Activated CD8-positive, alpha-beta T cell treated with anti-CD3 and anti-CD28 coated beads, Interleukin-2, amount 10 ng/mL, durations not matched to agents 7 days and 5 days (primary cell): ENCODE data around the gene LHCGR. TPM values are rescaled to one million over a fixed set of nuclear protein-coding genes. Genes with fewer than 3 reads are reported as not detected.

Experiments used
- ATAC-seq: fragments of 150-1000 bp; cut with Tn5 transposase; one replicate; pipeline ENCODE4 v1.10.0; 2021; ENCODE audit warnings: moderate library complexity
- CTCF ChIA-PET: fragments of 350-600 bp; sonication (Branson Sonifier 250); formaldehyde crosslinking; loops from one replicate; lab custom pipeline; 2021; ENCODE audit warnings: antibody characterized with exemption; lab: Charles Lee
- POLR2A ChIA-PET: fragments of 350-600 bp; sonication (Branson Sonifier 250); formaldehyde crosslinking; loops from one replicate; lab custom pipeline; 2021; ENCODE audit warnings: antibody characterized with exemption; lab: Charles Lee
- DNase-seq: peaks from one replicate; pipeline ENCODE4 v3.0.0-alpha.2; 2020
- H3K27ac Mint-ChIP-seq: one replicate; pipeline ENCODE4 v1.8.0; 2021; ENCODE audit warnings: mild to moderate bottlenecking, mixed read lengths
- H3K27me3 Mint-ChIP-seq: one replicate; pipeline ENCODE4 v1.8.0; 2021; ENCODE audit warnings: low read depth, mixed read lengths
- H3K36me3 Mint-ChIP-seq: one replicate; pipeline ENCODE4 v1.8.0; 2021; ENCODE audit warnings: low read depth, mixed read lengths
- H3K4me1 Mint-ChIP-seq: one replicate; pipeline ENCODE4 v1.8.0; 2021; ENCODE audit warnings: low read depth, mixed read lengths
- H3K4me3 Mint-ChIP-seq: one replicate; pipeline ENCODE4 v1.8.0; 2021; ENCODE audit warnings: mild to moderate bottlenecking, mixed read lengths
- H3K9me3 Mint-ChIP-seq: one replicate; pipeline ENCODE4 v1.8.0; 2022; ENCODE audit warnings: mixed read lengths; ENCODE audit not compliant: insufficient read depth
- total RNA-seq, 2 experiments: library from RNA; stranded (reverse); gene quantifications; one replicate each; pipeline ENCODE4 v1.2.3, GENCODE V29; 2021

LHCGR gene
- total RNA-seq, 2 experiments from 2014 or later = not detected

- Mint-ChIP-seq H3K4me1 (no peaks in the 10 kb centered on the region), H3K27ac (no peak overlapping the region), H3K27me3 (peaks cover 4% of the 10 kb centered on the region), H3K9me3 (no peaks in the 10 kb centered on the region), H3K4me3 (no peak overlapping the region), H3K36me3 (no peaks in the 10 kb centered on the region)
- DNase-seq (no peak), ATAC-seq (no peak)
- POLR2A ChIA-PET = no interaction called here
- CTCF ChIA-PET = no interaction called here
Observed at GRCh38 chr2:48736251-48736650, 19.3 kb downstream of the LHCGR start.

GRCh38 chr2:48734576-48735303 lies 20.8 kb downstream of the LHCGR start:
- Mint-ChIP-seq H3K4me3 (no peak overlapping the region), H3K27me3 (peaks cover 4% of the 10 kb centered on the region), H3K27ac (no peak overlapping the region), H3K36me3 (no peaks in the 10 kb centered on the region), H3K4me1 (no peaks in the 10 kb centered on the region), H3K9me3 (no peaks in the 10 kb centered on the region)
- DNase-seq (no peak), ATAC-seq (no peak)
- CTCF ChIA-PET = no interaction called here
- POLR2A ChIA-PET = no interaction called here

GRCh38 chr2:48733067-48733503 lies 22.4 kb downstream of the LHCGR start:
- H3K36me3 Mint-ChIP-seq = no peaks in the 10 kb centered on the region
- H3K4me3 Mint-ChIP-seq = no peak overlapping the region
- H3K27ac Mint-ChIP-seq = no peak overlapping the region
- no peak for DNase-seq
- ATAC-seq = no peak
- H3K4me1 Mint-ChIP-seq = no peaks in the 10 kb centered on the region
- peaks cover 4% of the 10 kb centered on the region for H3K27me3 Mint-ChIP-seq
- H3K9me3 Mint-ChIP-seq = no peaks in the 10 kb centered on the region
- POLR2A ChIA-PET = no interaction called here
- CTCF ChIA-PET = no interaction called here

GRCh38 chr2:48728840-48729239 lies 26.7 kb downstream of the LHCGR start:
- no peaks in the 10 kb centered on the region for H3K4me1 Mint-ChIP-seq
- no peak overlapping the region for H3K4me3 Mint-ChIP-seq
- ChIA-PET POLR2A (no interaction called here), CTCF (no interaction called here)
- peaks cover 4% of the 10 kb centered on the region for H3K27me3 Mint-ChIP-seq
- no peak overlapping the region for H3K27ac Mint-ChIP-seq
- DNase-seq (no peak), ATAC-seq (no peak)
- no peaks in the 10 kb centered on the region for H3K9me3 Mint-ChIP-seq
- no peaks in the 10 kb centered on the region for H3K36me3 Mint-ChIP-seq

GRCh38 chr2:48728295-48728694 lies 27.2 kb downstream of the LHCGR start:
- ATAC-seq = no peak
- Mint-ChIP-seq H3K4me1 (no peaks in the 10 kb centered on the region), H3K4me3 (no peak overlapping the region), H3K36me3 (no peaks in the 10 kb centered on the region), H3K27me3 (peaks cover 4% of the 10 kb centered on the region), H3K27ac (no peak overlapping the region), H3K9me3 (no peaks in the 10 kb centered on the region)
- ChIA-PET CTCF (no interaction called here), POLR2A (no interaction called here)
- no peak for DNase-seq

GRCh38 chr2:48727560-48727959 lies 28.0 kb downstream of the LHCGR start:
- ATAC-seq = no peak
- H3K27me3 Mint-ChIP-seq = peaks cover 4% of the 10 kb centered on the region
- no peak overlapping the region for H3K27ac Mint-ChIP-seq
- ChIA-PET CTCF (no interaction called here), POLR2A (no interaction called here)
- H3K4me3 Mint-ChIP-seq = no peak overlapping the region
- DNase-seq = no peak
- no peaks in the 10 kb centered on the region for H3K4me1 Mint-ChIP-seq
- H3K9me3 Mint-ChIP-seq = no peaks in the 10 kb centered on the region
- no peaks in the 10 kb centered on the region for H3K36me3 Mint-ChIP-seq

GRCh38 chr2:48725696-48726494 lies 29.6 kb downstream of the LHCGR start:
- Mint-ChIP-seq H3K4me1 (no peaks in the 10 kb centered on the region), H3K4me3 (no peak overlapping the region), H3K9me3 (no peaks in the 10 kb centered on the region), H3K27me3 (no peaks in the 10 kb centered on the region), H3K36me3 (no peaks in the 10 kb centered on the region), H3K27ac (no peak overlapping the region)
- POLR2A ChIA-PET = no interaction called here
- ATAC-seq (no peak), DNase-seq (no peak)
- CTCF ChIA-PET = no interaction called here

GRCh38 chr2:48724278-48724677 lies 31.2 kb downstream of the LHCGR start:
- no peaks in the 10 kb centered on the region for H3K9me3 Mint-ChIP-seq
- no peaks in the 10 kb centered on the region for H3K36me3 Mint-ChIP-seq
- CTCF ChIA-PET = no interaction called here
- H3K27me3 Mint-ChIP-seq = no peaks in the 10 kb centered on the region
- no peak overlapping the region for H3K4me3 Mint-ChIP-seq
- H3K4me1 Mint-ChIP-seq = no peaks in the 10 kb centered on the region
- ATAC-seq = no peak
- POLR2A ChIA-PET = no interaction called here
- H3K27ac Mint-ChIP-seq = no peak overlapping the region
- no peak for DNase-seq

- no peak for DNase-seq
- ATAC-seq = no peak
- no peak overlapping the region for H3K27ac Mint-ChIP-seq
- H3K36me3 Mint-ChIP-seq = no peaks in the 10 kb centered on the region
- no peaks in the 10 kb centered on the region for H3K9me3 Mint-ChIP-seq
- no peaks in the 10 kb centered on the region for H3K4me1 Mint-ChIP-seq
- H3K4me3 Mint-ChIP-seq = no peak overlapping the region
- H3K27me3 Mint-ChIP-seq = no peaks in the 10 kb centered on the region
- ChIA-PET POLR2A (no interaction called here), CTCF (no interaction called here)
Observed at GRCh38 chr2:48723129-48723528, 32.4 kb downstream of the LHCGR start.

- Mint-ChIP-seq H3K9me3 (no peaks in the 10 kb centered on the region), H3K27me3 (no peaks in the 10 kb centered on the region), H3K4me1 (no peaks in the 10 kb centered on the region), H3K27ac (no peak overlapping the region), H3K4me3 (no peak overlapping the region), H3K36me3 (no peaks in the 10 kb centered on the region)
- no peak for DNase-seq
- no peak for ATAC-seq
- ChIA-PET CTCF (no interaction called here), POLR2A (no interaction called here)
Observed at GRCh38 chr2:48722391-48722790, 33.1 kb downstream of the LHCGR start.

GRCh38 chr2:48721158-48721557 lies 34.4 kb downstream of the LHCGR start:
- no peak overlapping the region for H3K27ac Mint-ChIP-seq
- ChIA-PET CTCF (no interaction called here), POLR2A (no interaction called here)
- no peaks in the 10 kb centered on the region for H3K36me3 Mint-ChIP-seq
- ATAC-seq = no peak
- no peak overlapping the region for H3K4me3 Mint-ChIP-seq
- H3K4me1 Mint-ChIP-seq = no peaks in the 10 kb centered on the region
- H3K27me3 Mint-ChIP-seq = peaks cover 3% of the 10 kb centered on the region
- no peaks in the 10 kb centered on the region for H3K9me3 Mint-ChIP-seq
- no peak for DNase-seq

- Mint-ChIP-seq H3K4me1 (no peaks in the 10 kb centered on the region), H3K9me3 (no peaks in the 10 kb centered on the region), H3K4me3 (no peak overlapping the region), H3K27me3 (peaks cover 4% of the 10 kb centered on the region), H3K36me3 (no peaks in the 10 kb centered on the region), H3K27ac (no peak overlapping the region)
- ATAC-seq (no peak), DNase-seq (no peak)
- CTCF ChIA-PET = no interaction called here
- POLR2A ChIA-PET = no interaction called here
Observed at GRCh38 chr2:48719480-48720177, 35.9 kb downstream of the LHCGR start.
